ENCODE data around the gene CTSE. TPM values are rescaled to one million over a fixed set of nuclear protein-coding genes. Genes with fewer than 3 reads are reported as not detected.
"Not testable (repeated sequence)": the region's sequence is repeated elsewhere in the genome, so short reads cannot be mapped to it uniquely, and the experiment has no call there.

CTSE gene
- total RNA-seq, 4 donors from 2014 or later, result 3.6 to 8.1 (median 3.6) TPM; not detected in 1

- H3K4me1 ChIP-seq, result peaks cover 0 to 8% (median 0%) of the 10 kb centered on the region in 4 donors
- no peak for TF ChIP-seq POLR2A (IDR thresholded peaks at IDR 0.05)
- no peak for TF ChIP-seq CTCF (IDR thresholded peaks at IDR 0.05)
- DNase-seq, result no peak
- no peak overlapping the region for H3K4me3 ChIP-seq
- no peak overlapping the region for H3K27ac ChIP-seq
- H3K27me3 ChIP-seq, result no peaks in the 10 kb centered on the region
- H3K9me3 ChIP-seq, result no peaks in the 10 kb centered on the region
- H3K36me3 ChIP-seq, result no peaks in the 10 kb centered on the region
Observed at GRCh38 chr1:206001476-206001888, 22.2 kb downstream of the CTSE start.

- Histone ChIP-seq H3K9me3 (no peaks in the 10 kb centered on the region), H3K27ac (no peak overlapping the region), H3K4me3 (no peak overlapping the region), H3K4me1 (peaks cover 0 to 8% (median 0%) of the 10 kb centered on the region in 4 donors), H3K27me3 (no peaks in the 10 kb centered on the region), H3K36me3 (no peaks in the 10 kb centered on the region)
- DNase-seq, result no peak
- TF ChIP-seq POLR2A (IDR thresholded peaks at IDR 0.05), result no peak
- TF ChIP-seq CTCF (IDR thresholded peaks at IDR 0.05), result no peak
Observed at GRCh38 chr1:206000641-206001339, 22.9 kb downstream of the CTSE start.

- Histone ChIP-seq H3K4me1 (peaks cover 0 to 8% (median 0%) of the 10 kb centered on the region in 4 donors), H3K27me3 (no peaks in the 10 kb centered on the region), H3K9me3 (no peaks in the 10 kb centered on the region), H3K4me3 (no peak overlapping the region), H3K36me3 (no peaks in the 10 kb centered on the region), H3K27ac (no peak overlapping the region)
- peak in 1 of 3 donors; percentile 36 for DNase-seq
- TF ChIP-seq POLR2A (IDR thresholded peaks at IDR 0.05) (no peak), CTCF (IDR thresholded peaks at IDR 0.05) (no peak)
Observed at GRCh38 chr1:205998457-205999241, 25.0 kb downstream of the CTSE start.

GRCh38 chr1:205996641-205997040 is 27.1 kb downstream of the CTSE start:
- not testable (repeated sequence) for H3K9me3 ChIP-seq, DNase-seq, H3K27ac ChIP-seq, H3K27me3 ChIP-seq, H3K4me1 ChIP-seq, H3K36me3 ChIP-seq, H3K4me3 ChIP-seq

- DNase-seq, result no peak
- Histone ChIP-seq H3K9me3 (no peaks in the 10 kb centered on the region), H3K27me3 (no peaks in the 10 kb centered on the region), H3K4me3 (no peak overlapping the region), H3K27ac (no peak overlapping the region), H3K36me3 (no peaks in the 10 kb centered on the region), H3K4me1 (no peaks in the 10 kb centered on the region)
- TF ChIP-seq CTCF (IDR thresholded peaks at IDR 0.05) (no peak), POLR2A (IDR thresholded peaks at IDR 0.05) (no peak)
Observed at GRCh38 chr1:205994346-205994745, 29.3 kb downstream of the CTSE start.

GRCh38 chr1:205993068-205993467 is 30.6 kb downstream of the CTSE start:
- no peaks in the 10 kb centered on the region for H3K36me3 ChIP-seq
- TF ChIP-seq POLR2A (IDR thresholded peaks at IDR 0.05) (no peak), CTCF (IDR thresholded peaks at IDR 0.05) (no peak)
- DNase-seq, result no peak

More at GRCh38 chr1:205993068-205993467, 30.6 kb downstream of the CTSE start:
- no peak overlapping the region for H3K4me3 ChIP-seq
- no peaks in the 10 kb centered on the region for H3K4me1 ChIP-seq
- H3K27me3 ChIP-seq, result no peaks in the 10 kb centered on the region
- no peak overlapping the region for H3K27ac ChIP-seq
- H3K9me3 ChIP-seq, result no peaks in the 10 kb centered on the region
